Caco-2 (cell line): Measurements from ENCODE around the gene CDCP1. TPM values are rescaled to one million over a fixed set of nuclear protein-coding genes. Genes with fewer than 3 reads are reported as not detected.

Experiments
- BruUV-seq: library from RNA; stranded (reverse); fragments of 400-500 nt; replicated peaks from 2 replicates; lab custom pipeline; 2021; lab: Mats Ljungman, UMichigan
- CTCF ChIA-PET: fragments of 300-600 bp; sonication (Branson Sonifier 250); formaldehyde crosslinking; loops from one replicate; lab custom pipeline; 2022; ENCODE audit warnings: antibody characterized with exemption; lab: Charles Lee
- POLR2A ChIA-PET: fragments of 300-600 bp; sonication (Branson Sonifier 250); formaldehyde crosslinking; loops from one replicate; lab custom pipeline; 2022; ENCODE audit warnings: antibody characterized with exemption; lab: Charles Lee
- DNase-seq, 2 experiments: peaks; one replicate each; pipeline versions ENCODE4 v3.0.0 to v3.0.0-alpha.2; 2020 to 2022
- H3K27me3 ChIP-seq: replicated peaks from 2 replicates; pipeline ENCODE4 v1.6.0; 2011; ENCODE audit warnings: low read length; ENCODE audit not compliant: control insufficient read depth, insufficient read depth
- H3K36me3 ChIP-seq: 2 replicates; pipeline ENCODE4 v1.5.1; 2011; ENCODE audit warnings: low read length; ENCODE audit not compliant: control insufficient read depth, insufficient read depth
- H3K4me1 ChIP-seq: fragments of 250-450 bp; sonication (Bioruptor Pico); 2 replicates; pipeline ENCODE4 v1.5.1; 2020; ENCODE audit warnings: mild to moderate bottlenecking
- H3K4me3 ChIP-seq: 2 replicates; pipeline ENCODE4 v1.5.1; 2011; ENCODE audit warnings: low read depth, mild to moderate bottlenecking, control low read depth, low read length
- H3K9me3 ChIP-seq: fragments of 250-450 bp; sonication (Bioruptor Pico); 2 replicates; pipeline ENCODE4 v1.5.1; 2020; ENCODE audit warnings: mild to moderate bottlenecking, moderate library complexity
- H3K27ac Mint-ChIP-seq: one replicate; pipeline ENCODE4 v1.8.0; 2022; ENCODE audit warnings: mixed read lengths; ENCODE audit not compliant: unreplicated experiment
- H3K27me3 Mint-ChIP-seq: one replicate; pipeline ENCODE4 v1.8.0; 2022; ENCODE audit warnings: mixed read lengths; ENCODE audit not compliant: insufficient read depth, unreplicated experiment
- H3K36me3 Mint-ChIP-seq: one replicate; pipeline ENCODE4 v1.8.0; 2022; ENCODE audit warnings: mild to moderate bottlenecking, mixed read lengths; ENCODE audit not compliant: insufficient read depth, unreplicated experiment
- H3K4me1 Mint-ChIP-seq: one replicate; pipeline ENCODE4 v1.8.0; 2022; ENCODE audit warnings: low read depth, mixed read lengths; ENCODE audit not compliant: unreplicated experiment
- H3K4me3 Mint-ChIP-seq: one replicate; pipeline ENCODE4 v1.8.0; 2022; ENCODE audit warnings: mild to moderate bottlenecking, moderate library complexity, mixed read lengths; ENCODE audit not compliant: unreplicated experiment
- H3K9me3 Mint-ChIP-seq: one replicate; pipeline ENCODE4 v1.8.0; 2022; ENCODE audit warnings: mixed read lengths; ENCODE audit not compliant: unreplicated experiment
- intact Hi-C: fragments of 100-400 bp; cut with micrococcal nuclease; formaldehyde crosslinking; loops from one replicate; pipeline ENCODE4 v1.10.0; 2022; ENCODE audit not compliant: unreplicated experiment
- total RNA-seq: library from RNA; stranded (reverse); gene quantifications from 2 replicates; pipeline ENCODE4 v1.2.3, GENCODE V29; 2022
- TF ChIP-seq, protein P1 (sequence below), 2 experiments: fragments of 200-600 bp in 1 of 2; IDR thresholded peaks; 1 replicate in 1 of 2; 2 replicates in 1 of 2; pipeline versions ENCODE4 v1.5.1 to v1.8.0; 2011 to 2022; ENCODE audit warnings: antibody characterized with exemption in 1 of 2, control low read depth in 1 of 2, inconsistent platforms in 1 of 2, low read depth in 1 of 2, low read length in 1 of 2, mild to moderate bottlenecking in 1 of 2, moderate library complexity in 1 of 2; ENCODE audit not compliant: insufficient read depth in 1 of 2, severe bottlenecking in 1 of 2, unreplicated experiment in 1 of 2

CDCP1 gene
- total RNA-seq, 1 experiment from 2014 or later, result 22.5 TPM

DNA sequence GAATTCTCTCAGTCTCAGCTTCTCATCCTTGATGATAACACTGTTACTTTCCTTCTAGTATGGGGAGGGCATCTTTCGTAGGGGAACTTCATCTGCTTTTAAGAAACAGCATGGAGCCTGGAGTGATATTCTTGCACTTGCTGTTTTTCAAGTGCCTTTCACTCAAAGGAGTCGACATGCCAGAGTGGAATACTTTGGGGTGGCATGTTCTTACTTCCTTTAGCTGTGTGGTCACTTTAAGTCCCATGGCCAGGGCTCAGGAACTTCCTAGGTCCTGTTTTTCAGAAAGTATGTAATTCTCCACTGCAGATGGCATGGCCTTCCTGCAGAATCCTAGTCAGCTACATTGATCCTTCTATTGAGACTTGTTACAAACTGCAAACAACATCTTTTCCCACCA, 28.1 kb upstream of the CDCP1 start:
- no TSS peak for BruUV-seq
- Histone ChIP-seq H3K27me3 (no peaks in the 10 kb centered on the region), H3K4me3 (no peak overlapping the region), H3K9me3 (no peaks in the 10 kb centered on the region), H3K36me3 (no peaks in the 10 kb centered on the region), H3K4me1 (no peaks in the 10 kb centered on the region)
- Mint-ChIP-seq H3K4me1 (no peaks in the 10 kb centered on the region), H3K27ac (no peak overlapping the region), H3K36me3 (no peaks in the 10 kb centered on the region), H3K27me3 (no peaks in the 10 kb centered on the region), H3K9me3 (no peaks in the 10 kb centered on the region), H3K4me3 (no peak overlapping the region)
- ChIA-PET CTCF (no interaction called here), POLR2A (no interaction called here)
- TF ChIP-seq, protein P1, sequence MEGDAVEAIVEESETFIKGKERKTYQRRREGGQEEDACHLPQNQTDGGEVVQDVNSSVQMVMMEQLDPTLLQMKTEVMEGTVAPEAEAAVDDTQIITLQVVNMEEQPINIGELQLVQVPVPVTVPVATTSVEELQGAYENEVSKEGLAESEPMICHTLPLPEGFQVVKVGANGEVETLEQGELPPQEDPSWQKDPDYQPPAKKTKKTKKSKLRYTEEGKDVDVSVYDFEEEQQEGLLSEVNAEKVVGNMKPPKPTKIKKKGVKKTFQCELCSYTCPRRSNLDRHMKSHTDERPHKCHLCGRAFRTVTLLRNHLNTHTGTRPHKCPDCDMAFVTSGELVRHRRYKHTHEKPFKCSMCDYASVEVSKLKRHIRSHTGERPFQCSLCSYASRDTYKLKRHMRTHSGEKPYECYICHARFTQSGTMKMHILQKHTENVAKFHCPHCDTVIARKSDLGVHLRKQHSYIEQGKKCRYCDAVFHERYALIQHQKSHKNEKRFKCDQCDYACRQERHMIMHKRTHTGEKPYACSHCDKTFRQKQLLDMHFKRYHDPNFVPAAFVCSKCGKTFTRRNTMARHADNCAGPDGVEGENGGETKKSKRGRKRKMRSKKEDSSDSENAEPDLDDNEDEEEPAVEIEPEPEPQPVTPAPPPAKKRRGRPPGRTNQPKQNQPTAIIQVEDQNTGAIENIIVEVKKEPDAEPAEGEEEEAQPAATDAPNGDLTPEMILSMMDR (IDR thresholded peaks at IDR 0.05; ENCODE audit: insufficient read depth in 1 of 2, low read depth in 1 of 2, low read length in 1 of 2, severe bottlenecking in 1 of 2, unreplicated experiment in 1 of 2), result no peak
- no peak for DNase-seq
- intact Hi-C loops, result no loop called here

DNA sequence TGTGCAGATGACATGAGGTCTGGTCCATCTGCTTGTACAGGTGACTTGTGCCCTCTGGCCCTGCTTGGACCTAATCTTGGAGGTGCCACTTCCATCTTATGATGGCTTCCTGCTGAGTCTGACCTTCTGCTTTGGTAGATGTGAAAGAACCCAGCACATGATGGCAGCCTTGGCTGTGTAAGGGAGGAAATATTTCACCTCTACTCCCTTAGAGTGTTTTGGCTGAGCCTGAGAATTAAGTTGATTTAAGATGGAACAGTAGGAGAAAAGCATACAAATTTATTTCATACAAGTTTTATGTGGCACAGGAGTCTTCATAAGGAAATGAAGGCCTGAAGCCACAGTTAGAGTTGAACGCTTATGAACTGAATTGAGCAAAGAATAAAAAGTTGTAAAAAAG, 27.6 kb upstream of the CDCP1 start:
- Mint-ChIP-seq H3K36me3 (no peaks in the 10 kb centered on the region), H3K4me1 (no peaks in the 10 kb centered on the region), H3K27me3 (no peaks in the 10 kb centered on the region), H3K9me3 (no peaks in the 10 kb centered on the region), H3K27ac (no peak overlapping the region), H3K4me3 (no peak overlapping the region)
- ChIA-PET POLR2A (no interaction called here), CTCF (no interaction called here)
- no peaks in the 10 kb centered on the region for H3K36me3 ChIP-seq
- intact Hi-C loops, result no loop called here
- no peaks in the 10 kb centered on the region for H3K4me1 ChIP-seq
- H3K4me3 ChIP-seq, result no peak overlapping the region
- TF ChIP-seq, protein P1 (IDR thresholded peaks at IDR 0.05; ENCODE audit: insufficient read depth in 1 of 2, low read depth in 1 of 2, low read length in 1 of 2, severe bottlenecking in 1 of 2, unreplicated experiment in 1 of 2), result no peak
- no peak for DNase-seq
- H3K9me3 ChIP-seq, result no peaks in the 10 kb centered on the region
- BruUV-seq, result no TSS peak
- no peaks in the 10 kb centered on the region for H3K27me3 ChIP-seq

DNA sequence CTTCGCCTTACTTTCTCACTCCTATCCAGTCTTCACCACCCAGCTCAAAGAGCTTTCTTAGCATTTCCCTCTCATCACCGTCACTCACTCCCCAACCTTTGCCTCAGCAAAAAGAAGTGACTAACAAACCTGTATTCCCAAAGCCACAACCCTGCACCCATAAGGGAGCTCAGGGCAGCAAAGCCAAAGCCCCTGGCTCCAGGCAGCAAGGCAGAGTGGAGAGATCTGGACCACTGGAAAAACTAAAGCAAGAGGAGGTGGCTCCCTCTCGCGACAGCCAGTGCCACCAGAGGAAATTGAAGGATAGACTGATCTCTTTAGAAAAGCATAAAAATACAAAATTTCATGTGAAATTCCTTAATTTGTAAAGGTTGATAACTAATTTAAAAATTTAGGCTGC, 25.1 kb upstream of the CDCP1 start:
- intact Hi-C loops, result no loop called here
- H3K4me1 Mint-ChIP-seq, result peaks cover 11% of the 10 kb centered on the region
- Histone ChIP-seq H3K4me3 (no peak overlapping the region), H3K27me3 (no peaks in the 10 kb centered on the region), H3K9me3 (no peaks in the 10 kb centered on the region), H3K4me1 (no peaks in the 10 kb centered on the region; the same call in 1 of the 2 replicates), H3K36me3 (no peaks in the 10 kb centered on the region)
- POLR2A ChIA-PET, result no interaction called here
- H3K4me3 Mint-ChIP-seq, result no peak overlapping the region
- H3K36me3 Mint-ChIP-seq, result no peaks in the 10 kb centered on the region
- H3K27ac Mint-ChIP-seq, result no peak overlapping the region
- no peaks in the 10 kb centered on the region for H3K27me3 Mint-ChIP-seq
- BruUV-seq, result no TSS peak
- CTCF ChIA-PET, result no interaction called here
- no peaks in the 10 kb centered on the region for H3K9me3 Mint-ChIP-seq
- DNase-seq, result no peak
- TF ChIP-seq, protein P1 (IDR thresholded peaks at IDR 0.05; ENCODE audit: insufficient read depth in 1 of 2, low read depth in 1 of 2, low read length in 1 of 2, severe bottlenecking in 1 of 2, unreplicated experiment in 1 of 2), result no peak
